ENCODE data around the gene CPEB4. TPM values are rescaled to one million over a fixed set of nuclear protein-coding genes. Genes with fewer than 3 reads are reported as not detected.

The CPEB4 gene
- total and polyA plus RNA-seq, 12 donors: 34.4 to 381 (median 149) TPM

- no peak overlapping the region for H3K27ac ChIP-seq
- intact Hi-C loops (cut with DNase I): no loop called here
- no peak overlapping the region for H3K4me3 ChIP-seq
- no peak for TF ChIP-seq POLR2A (IDR thresholded peaks at IDR 0.05)
- TF ChIP-seq CTCF (IDR thresholded peaks at IDR 0.05): no peak
- peaks cover 0 to 19% of the 10 kb centered on the region in 2 donors for H3K4me1 ChIP-seq (replicated peaks in 1 of 2)
- WGBS, 4 donors: 69 to 94% (median 79%) methylated on average over 2 of the region's 2 CpGs
- H3K9me3 ChIP-seq (replicated peaks in 1 of 3): no peaks in the 10 kb centered on the region
- no peaks in the 10 kb centered on the region for H3K27me3 ChIP-seq
- DNase-seq: no peak
- H3K36me3 ChIP-seq (replicated peaks in 1 of 2): no peaks in the 10 kb centered on the region
Observed at GRCh38 chr5:173884402-173885053, 3.6 kb upstream of the CPEB4 start.

GRCh38 chr5:173885054-173885443 lies 3.1 kb upstream of the CPEB4 start:
- TF ChIP-seq CTCF (IDR thresholded peaks at IDR 0.05): no peak
- no peak for TF ChIP-seq POLR2A (IDR thresholded peaks at IDR 0.05)
- Histone ChIP-seq H3K4me1 (replicated peaks in 1 of 2) (peaks cover 0 to 19% of the 10 kb centered on the region in 2 donors), H3K36me3 (replicated peaks in 1 of 2) (no peaks in the 10 kb centered on the region), H3K4me3 (no peak overlapping the region), H3K27me3 (no peaks in the 10 kb centered on the region), H3K27ac (peak overlapping the region in 1 of 5 donors; percentile 51), H3K9me3 (replicated peaks in 1 of 3) (no peaks in the 10 kb centered on the region)
- no peak for DNase-seq
- intact Hi-C loops (cut with DNase I): no loop called here
- WGBS, 4 donors: 87 to 96% (median 93%) methylated on average over 1 of the region's 1 CpG

GRCh38 chr5:173885475-173886010 lies 2.6 kb upstream of the CPEB4 start:
- peak overlapping the region in 1 of 5 donors; percentile 51 for H3K27ac ChIP-seq
- 66 to 82% (median 73%) methylated on average over 6 of the region's 6 CpGs for WGBS, 4 donors
- no peak overlapping the region for H3K4me3 ChIP-seq
- peak in 2 of 7 donors; percentile 38 to 48 for DNase-seq
- H3K4me1 ChIP-seq (replicated peaks in 1 of 2): peaks cover 0 to 19% of the 10 kb centered on the region in 2 donors
- no peaks in the 10 kb centered on the region for H3K9me3 ChIP-seq (replicated peaks in 1 of 3)
- intact Hi-C loops (cut with DNase I): no loop called here
- no peaks in the 10 kb centered on the region for H3K27me3 ChIP-seq
- TF ChIP-seq POLR2A (IDR thresholded peaks at IDR 0.05) (no peak), CTCF (IDR thresholded peaks at IDR 0.05) (no peak)
- no peaks in the 10 kb centered on the region for H3K36me3 ChIP-seq (replicated peaks in 1 of 2)

- no peak overlapping the region for H3K27ac ChIP-seq
- intact Hi-C loops (cut with DNase I): no loop called here
- H3K4me3 ChIP-seq: no peak overlapping the region
- H3K4me1 ChIP-seq (replicated peaks in 1 of 2): peaks cover 0 to 19% of the 10 kb centered on the region in 2 donors
- TF ChIP-seq CTCF (IDR thresholded peaks at IDR 0.05): no peak
- no peak for TF ChIP-seq POLR2A (IDR thresholded peaks at IDR 0.05)
- no peaks in the 10 kb centered on the region for H3K36me3 ChIP-seq (replicated peaks in 1 of 2)
- DNase-seq: no peak
- no peaks in the 10 kb centered on the region for H3K27me3 ChIP-seq
- WGBS, 4 donors: 99 to 100% (median 100%) methylated on average over 2 of the region's 2 CpGs
- H3K9me3 ChIP-seq (replicated peaks in 1 of 3): no peaks in the 10 kb centered on the region
Observed at GRCh38 chr5:173886150-173886549, 2.0 kb upstream of the CPEB4 start.

Measured in adrenal gland (tissue), 12 donors.